ENCODE results near the gene ROPN1L.

DNA sequence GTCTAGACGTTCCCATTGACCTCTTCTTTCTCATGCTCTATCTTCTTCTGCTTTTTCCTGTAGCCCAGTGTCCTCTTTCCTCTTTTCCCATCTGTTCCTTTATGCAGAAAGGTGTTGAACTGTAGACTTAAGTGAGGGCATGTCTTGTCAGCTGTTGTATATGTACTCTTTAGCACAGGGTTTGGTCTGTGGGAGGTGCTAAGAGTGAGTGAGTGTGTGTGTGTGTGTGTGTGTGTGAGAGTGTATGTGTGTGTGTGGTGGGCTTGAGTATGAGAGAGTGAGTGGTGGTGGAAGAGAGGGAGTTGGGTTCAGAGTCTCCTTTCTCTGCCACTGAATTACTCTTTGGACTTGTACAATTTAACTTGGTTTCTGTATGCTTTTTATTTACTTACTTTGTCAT, 10.3 kb upstream of the ROPN1L start:
- TF ChIP-seq, protein P1, sequence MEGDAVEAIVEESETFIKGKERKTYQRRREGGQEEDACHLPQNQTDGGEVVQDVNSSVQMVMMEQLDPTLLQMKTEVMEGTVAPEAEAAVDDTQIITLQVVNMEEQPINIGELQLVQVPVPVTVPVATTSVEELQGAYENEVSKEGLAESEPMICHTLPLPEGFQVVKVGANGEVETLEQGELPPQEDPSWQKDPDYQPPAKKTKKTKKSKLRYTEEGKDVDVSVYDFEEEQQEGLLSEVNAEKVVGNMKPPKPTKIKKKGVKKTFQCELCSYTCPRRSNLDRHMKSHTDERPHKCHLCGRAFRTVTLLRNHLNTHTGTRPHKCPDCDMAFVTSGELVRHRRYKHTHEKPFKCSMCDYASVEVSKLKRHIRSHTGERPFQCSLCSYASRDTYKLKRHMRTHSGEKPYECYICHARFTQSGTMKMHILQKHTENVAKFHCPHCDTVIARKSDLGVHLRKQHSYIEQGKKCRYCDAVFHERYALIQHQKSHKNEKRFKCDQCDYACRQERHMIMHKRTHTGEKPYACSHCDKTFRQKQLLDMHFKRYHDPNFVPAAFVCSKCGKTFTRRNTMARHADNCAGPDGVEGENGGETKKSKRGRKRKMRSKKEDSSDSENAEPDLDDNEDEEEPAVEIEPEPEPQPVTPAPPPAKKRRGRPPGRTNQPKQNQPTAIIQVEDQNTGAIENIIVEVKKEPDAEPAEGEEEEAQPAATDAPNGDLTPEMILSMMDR (conservative IDR thresholded peaks at IDR 0.05): no peak
- TF ChIP-seq EZH2 (IDR thresholded peaks at IDR 0.05; ENCODE audit: low read depth): no peak

Data from PC-9 (cell line).